Astrocyte of the spinal cord (primary cell): Measurements from ENCODE around the gene TRPM3.

Source experiments
- DNase-seq: peaks from one replicate; pipeline ENCODE4 v3.0.0; 2011; ENCODE audit warnings: low read depth, low spot score
- H3K4me3 ChIP-seq: 2 replicates; pipeline ENCODE4 v1.5.1; 2011; ENCODE audit warnings: low read depth, mild to moderate bottlenecking, low read length, moderate library complexity
- CTCF ChIP-seq: IDR thresholded peaks from 2 replicates; pipeline ENCODE4 v1.5.1; 2012; ENCODE audit warnings: low read depth, mild to moderate bottlenecking, low read length, inconsistent platforms
- in situ Hi-C: cut with HindIII; loops from 2 replicates; pipeline ENCODE4 v1.10.0; 2017; ENCODE audit warnings: low sequenced_read_pairs

TRPM3 gene

GRCh38 chr9:71121275-71122021 lies at the start of gene TRPM3:
TRPM3 (minus strand) TSS chr9:71121621; CDS start chr9:71121354, 267 bp downstream.
- no peak for TF ChIP-seq CTCF
- no peak within 1 kb of the TSS for H3K4me3 ChIP-seq
- in situ Hi-C loops: no loop called here
- DNase-seq: no peak

GRCh38 chr9:71168418-71168817 lies 47.0 kb upstream of the TRPM3 start:
- TF ChIP-seq CTCF: no peak
- H3K4me3 ChIP-seq: no peak overlapping the region
- in situ Hi-C loops: no loop called here
- DNase-seq: no peak

GRCh38 chr9:71162126-71162525 lies 40.7 kb upstream of the TRPM3 start:
- no peak overlapping the region for H3K4me3 ChIP-seq
- no peak for TF ChIP-seq CTCF
- in situ Hi-C loops: no loop called here

GRCh38 chr9:71157731-71158130 lies 36.3 kb upstream of the TRPM3 start:
- DNase-seq: no peak
- in situ Hi-C loops: no loop called here
- H3K4me3 ChIP-seq: no peak overlapping the region
- no peak for TF ChIP-seq CTCF

More at GRCh38 chr9:71162126-71162525, 40.7 kb upstream of the TRPM3 start:
- no peak for DNase-seq

- no peak for TF ChIP-seq CTCF
- in situ Hi-C loops: no loop called here
- H3K4me3 ChIP-seq: no peak overlapping the region
Observed at GRCh38 chr9:71147368-71147767, 25.9 kb upstream of the TRPM3 start.

GRCh38 chr9:71146511-71146910 lies 25.1 kb upstream of the TRPM3 start:
- in situ Hi-C loops: no loop called here
- DNase-seq: no peak
- TF ChIP-seq CTCF: no peak
- H3K4me3 ChIP-seq: no peak overlapping the region

More at GRCh38 chr9:71147368-71147767, 25.9 kb upstream of the TRPM3 start:
- no peak for DNase-seq
